H1 (cell line): ENCODE measurements around the gene AGXT2.

Source experiments
- EGR1 ChIP-seq: IDR thresholded peaks from 2 replicates; pipeline ENCODE4 v1.6.1; 2011; ENCODE audit warnings: low read depth, low read length, borderline replicate concordance
- EP300 ChIP-seq, 2 experiments: IDR thresholded peaks; 1 replicate in 1 of 2; 2 replicates in 1 of 2; pipeline ENCODE4 v1.6.1; 2011 to 2012; ENCODE audit warnings: low read depth in 2 of 2, low read length in 2 of 2, mild to moderate bottlenecking in 2 of 2, borderline replicate concordance in 1 of 2, inconsistent platforms in 1 of 2, moderate library complexity in 1 of 2
- GABPA ChIP-seq: IDR thresholded peaks from 2 replicates; pipeline ENCODE4 v1.6.1; 2011; ENCODE audit warnings: mild to moderate bottlenecking, low read length, moderate library complexity, borderline replicate concordance; ENCODE audit not compliant: insufficient read depth
- MAFK ChIP-seq: IDR thresholded peaks from 2 replicates; pipeline ENCODE4 v1.6.1; 2012; ENCODE audit warnings: low read depth, mild to moderate bottlenecking, improper control_type of control experiment, low read length
- POLR2A ChIP-seq, 2 experiments: IDR thresholded peaks; 1 replicate in 1 of 2; 2 replicates in 1 of 2; pipeline ENCODE4 v1.6.1; 2011; ENCODE audit warnings: low read depth in 2 of 2, low read length in 2 of 2, mild to moderate bottlenecking in 2 of 2; ENCODE audit errors: control extremely low read depth in 1 of 2
- RNF2 ChIP-seq: fragments of 200-900, 300-1000 bp; sonication (generic); IDR thresholded peaks from 2 replicates; pipeline ENCODE4 v1.7.1; 2016; ENCODE audit warnings: borderline replicate concordance, low read depth, mild to moderate bottlenecking, antibody characterized with exemption, low read length; ENCODE audit not compliant: poor library complexity, severe bottlenecking; ENCODE audit errors: missing control alignments
- TBP ChIP-seq: IDR thresholded peaks from 2 replicates; pipeline ENCODE4 v1.6.1; 2011; ENCODE audit warnings: low read depth, low read length, improper control_type of control experiment
- TF ChIP-seq, protein P1 (sequence below), 3 experiments: IDR thresholded peaks; 1 replicate in 2 of 3; 2 replicates in 1 of 3; pipeline versions ENCODE4 v1.5.1 to v1.6.1; 2011; ENCODE audit warnings: low read length in 3 of 3, mild to moderate bottlenecking in 3 of 3, inconsistent platforms in 2 of 3, low read depth in 1 of 3, moderate library complexity in 1 of 3; ENCODE audit not compliant: insufficient read depth in 1 of 3; ENCODE audit errors: control extremely low read depth in 1 of 3
- TF ChIP-seq, protein P2 (sequence below): IDR thresholded peaks from 2 replicates; pipeline ENCODE4 v1.6.1; 2012; ENCODE audit warnings: low read length, inconsistent platforms

GRCh38 chr5:35015063-35015462 is 32.7 kb downstream of the AGXT2 start:
- TF ChIP-seq, protein P1, sequence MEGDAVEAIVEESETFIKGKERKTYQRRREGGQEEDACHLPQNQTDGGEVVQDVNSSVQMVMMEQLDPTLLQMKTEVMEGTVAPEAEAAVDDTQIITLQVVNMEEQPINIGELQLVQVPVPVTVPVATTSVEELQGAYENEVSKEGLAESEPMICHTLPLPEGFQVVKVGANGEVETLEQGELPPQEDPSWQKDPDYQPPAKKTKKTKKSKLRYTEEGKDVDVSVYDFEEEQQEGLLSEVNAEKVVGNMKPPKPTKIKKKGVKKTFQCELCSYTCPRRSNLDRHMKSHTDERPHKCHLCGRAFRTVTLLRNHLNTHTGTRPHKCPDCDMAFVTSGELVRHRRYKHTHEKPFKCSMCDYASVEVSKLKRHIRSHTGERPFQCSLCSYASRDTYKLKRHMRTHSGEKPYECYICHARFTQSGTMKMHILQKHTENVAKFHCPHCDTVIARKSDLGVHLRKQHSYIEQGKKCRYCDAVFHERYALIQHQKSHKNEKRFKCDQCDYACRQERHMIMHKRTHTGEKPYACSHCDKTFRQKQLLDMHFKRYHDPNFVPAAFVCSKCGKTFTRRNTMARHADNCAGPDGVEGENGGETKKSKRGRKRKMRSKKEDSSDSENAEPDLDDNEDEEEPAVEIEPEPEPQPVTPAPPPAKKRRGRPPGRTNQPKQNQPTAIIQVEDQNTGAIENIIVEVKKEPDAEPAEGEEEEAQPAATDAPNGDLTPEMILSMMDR (IDR thresholded peaks at IDR 0.05; ENCODE audit: control extremely low read depth in 1 of 3, insufficient read depth in 1 of 3, low read depth in 1 of 3, low read length in 3 of 3): no peak
- TF ChIP-seq TBP (no peak), RNF2 (no peak), GABPA (no peak), POLR2A (IDR thresholded peaks at IDR 0.05; ENCODE audit: control extremely low read depth in 1 of 2, low read depth in 2 of 2, low read length in 2 of 2) (no peak), EGR1 (no peak), MAFK (no peak), EP300 (IDR thresholded peaks at IDR 0.05; ENCODE audit: borderline replicate concordance in 1 of 2, low read depth in 2 of 2, low read length in 2 of 2) (no peak)
- TF ChIP-seq, protein P2, sequence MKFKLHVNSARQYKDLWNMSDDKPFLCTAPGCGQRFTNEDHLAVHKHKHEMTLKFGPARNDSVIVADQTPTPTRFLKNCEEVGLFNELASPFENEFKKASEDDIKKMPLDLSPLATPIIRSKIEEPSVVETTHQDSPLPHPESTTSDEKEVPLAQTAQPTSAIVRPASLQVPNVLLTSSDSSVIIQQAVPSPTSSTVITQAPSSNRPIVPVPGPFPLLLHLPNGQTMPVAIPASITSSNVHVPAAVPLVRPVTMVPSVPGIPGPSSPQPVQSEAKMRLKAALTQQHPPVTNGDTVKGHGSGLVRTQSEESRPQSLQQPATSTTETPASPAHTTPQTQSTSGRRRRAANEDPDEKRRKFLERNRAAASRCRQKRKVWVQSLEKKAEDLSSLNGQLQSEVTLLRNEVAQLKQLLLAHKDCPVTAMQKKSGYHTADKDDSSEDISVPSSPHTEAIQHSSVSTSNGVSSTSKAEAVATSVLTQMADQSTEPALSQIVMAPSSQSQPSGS: no peak
